ENCODE measurements around the gene MADD.

MADD gene

DNA sequence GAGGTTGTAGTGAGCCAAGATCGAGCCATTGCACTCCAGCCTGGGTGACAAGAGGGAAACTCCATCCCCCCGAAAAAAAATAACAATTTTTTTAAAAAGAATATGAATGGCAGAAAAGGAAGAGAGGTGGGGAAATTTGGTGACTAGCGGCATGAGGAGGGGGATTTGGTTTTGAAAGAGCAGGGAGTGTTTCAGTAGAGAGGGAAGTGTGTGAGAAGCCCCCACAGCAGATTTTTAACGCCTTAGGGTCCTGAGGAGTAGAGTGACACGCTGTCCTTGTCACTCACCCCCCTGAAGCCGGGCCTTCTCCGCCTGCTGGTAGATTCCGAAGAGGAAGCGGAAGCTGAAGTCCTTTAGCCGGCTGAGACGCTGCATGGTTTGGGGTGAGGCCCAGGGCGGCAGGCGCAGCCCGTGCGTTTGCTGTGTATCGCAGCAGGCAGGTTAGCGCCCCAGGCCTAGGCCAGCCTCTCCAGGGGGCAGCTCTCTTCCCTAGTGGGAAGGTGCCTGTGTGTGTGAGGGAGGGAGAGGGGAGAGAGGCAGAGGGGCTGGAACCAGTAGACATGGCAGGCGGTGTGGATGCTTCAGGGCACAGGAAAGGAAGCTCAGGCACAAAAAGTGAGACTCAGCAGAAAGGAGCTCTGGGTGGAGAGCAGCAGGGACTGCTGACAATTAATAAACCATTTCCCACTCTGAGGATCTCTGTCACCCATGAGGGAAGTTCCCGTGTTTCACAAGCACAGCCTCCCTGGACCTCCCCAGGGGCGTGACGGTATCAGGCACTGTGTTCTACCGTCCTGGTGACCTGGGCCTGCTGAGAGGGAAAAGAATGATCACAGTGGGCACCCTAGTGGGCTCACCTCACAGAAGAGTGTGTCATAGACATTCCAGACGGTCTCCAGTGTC lies 25.2 kb upstream of the MADD start:
- Mint-ChIP-seq H3K4me3 (no peak overlapping the region), H3K27ac (no peak overlapping the region), H3K36me3 (ENCODE audit: low read depth) (peaks cover 35% of the 10 kb centered on the region), H3K27me3 (no peaks in the 10 kb centered on the region), H3K9me3 (no peaks in the 10 kb centered on the region), H3K4me1 (ENCODE audit: low read depth) (peaks cover 37% of the 10 kb centered on the region)

DNA sequence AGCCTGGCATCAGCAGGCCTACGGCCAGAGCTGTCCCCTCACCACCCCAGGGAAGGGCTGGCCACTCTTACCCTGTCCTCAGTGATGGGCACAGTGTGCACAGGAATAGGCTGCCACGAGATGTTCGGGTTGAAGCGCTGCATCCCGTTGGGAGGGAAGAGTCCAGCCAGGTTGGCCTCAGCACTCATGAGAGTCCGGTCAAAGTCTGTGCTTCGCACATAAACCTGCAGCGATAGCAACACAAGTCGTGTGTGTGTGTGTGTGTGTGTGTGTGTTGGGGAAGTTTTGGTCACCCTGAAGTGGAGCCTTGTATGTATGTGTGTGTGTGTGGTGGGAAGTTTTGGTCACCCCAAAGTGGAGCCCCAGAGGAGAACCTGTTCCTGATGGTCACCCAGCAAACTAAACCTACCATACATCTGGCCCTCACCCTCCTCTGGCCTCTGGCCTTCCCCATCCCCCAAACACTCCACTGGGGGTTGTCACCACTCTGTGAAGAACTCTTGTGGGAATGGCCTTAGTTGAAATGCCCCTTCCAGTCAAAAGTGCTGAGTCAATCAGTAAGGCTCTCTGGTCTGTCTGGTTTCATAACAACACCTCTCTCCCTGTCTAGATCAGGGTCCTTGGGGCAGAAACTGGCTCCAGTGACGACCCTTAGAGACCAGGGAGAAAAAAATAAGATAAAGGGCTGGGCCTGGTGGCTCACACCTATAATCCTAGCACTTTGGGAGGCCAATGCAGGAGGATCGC lies 24.1 kb upstream of the MADD start:
- Mint-ChIP-seq H3K9me3 (no peaks in the 10 kb centered on the region), H3K27ac (peak overlapping the region; percentile 23), H3K36me3 (ENCODE audit: low read depth) (peaks cover 27% of the 10 kb centered on the region), H3K4me3 (no peak overlapping the region), H3K4me1 (ENCODE audit: low read depth) (peaks cover 37% of the 10 kb centered on the region), H3K27me3 (no peaks in the 10 kb centered on the region)

DNA sequence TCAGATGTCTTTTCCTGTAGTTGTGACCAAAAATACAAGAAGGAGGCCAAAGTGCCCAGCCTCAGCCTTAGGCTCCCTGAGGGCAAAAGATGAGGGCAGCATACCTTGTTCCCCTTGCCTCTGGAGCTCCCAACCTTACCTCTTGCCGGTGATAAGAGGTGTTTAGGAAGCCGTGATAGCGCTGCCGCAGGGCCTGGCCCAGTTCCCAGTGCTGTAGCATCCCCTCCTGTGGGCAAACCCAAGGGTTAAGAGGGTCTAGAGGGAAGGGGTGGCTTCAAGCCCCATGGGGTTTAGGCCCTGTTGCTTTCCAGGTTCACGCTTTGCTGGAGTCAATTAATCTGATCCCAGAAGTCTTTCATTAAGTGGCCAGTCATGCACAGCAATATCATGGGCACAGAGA lies 22.4 kb upstream of the MADD start:
- Mint-ChIP-seq H3K36me3 (ENCODE audit: low read depth) (peaks cover 12% of the 10 kb centered on the region), H3K4me3 (peak overlapping the region; percentile 96), H3K27me3 (no peaks in the 10 kb centered on the region), H3K27ac (no peak overlapping the region), H3K4me1 (ENCODE audit: low read depth) (peaks cover 28% of the 10 kb centered on the region), H3K9me3 (no peaks in the 10 kb centered on the region)

- peaks cover 5% of the 10 kb centered on the region for H3K36me3 Mint-ChIP-seq (ENCODE audit: low read depth)
- no peaks in the 10 kb centered on the region for H3K27me3 Mint-ChIP-seq
- peaks cover 28% of the 10 kb centered on the region for H3K4me1 Mint-ChIP-seq (ENCODE audit: low read depth)
- no peaks in the 10 kb centered on the region for H3K9me3 Mint-ChIP-seq
- peak overlapping the region; percentile 97 for H3K27ac Mint-ChIP-seq
- peak overlapping the region; percentile 96 for H3K4me3 Mint-ChIP-seq
These were observed 21.6 kb upstream of the MADD start for GRCh38 chr11:47248304-47248663.

DNA sequence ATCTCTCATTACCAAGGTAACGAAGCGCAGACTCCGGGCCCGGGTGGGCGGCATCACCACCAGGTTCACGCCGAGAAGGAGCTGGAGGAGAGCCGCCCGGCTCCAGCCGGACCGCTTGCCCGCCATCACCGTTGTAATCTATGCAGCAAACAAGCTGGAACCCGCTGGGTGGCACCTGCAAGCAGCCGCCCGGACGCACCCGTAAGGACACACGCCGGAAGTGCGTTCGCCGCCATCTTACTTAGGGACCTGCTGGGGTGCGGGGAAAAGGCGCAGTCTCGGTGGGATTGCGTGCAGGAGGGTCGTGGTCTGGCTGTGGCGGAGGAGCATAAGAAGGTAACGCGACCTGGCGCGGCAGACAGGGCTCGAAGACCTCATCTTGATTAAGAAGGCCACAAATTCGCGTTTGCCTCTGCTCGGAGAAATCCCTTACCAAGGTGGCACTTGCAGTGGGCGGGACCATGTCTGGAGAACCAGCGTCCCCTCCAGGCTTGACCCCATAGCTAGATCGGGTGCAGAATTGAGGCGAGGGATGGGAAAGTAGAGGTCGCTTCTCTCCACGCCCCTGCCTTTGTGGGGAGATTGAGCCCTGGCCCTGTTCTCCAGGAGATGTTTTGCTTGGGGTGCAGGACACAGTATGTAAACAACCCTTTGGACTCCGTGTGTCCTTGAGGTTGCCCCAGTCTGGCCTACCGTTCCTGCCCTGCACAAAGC lies 21.1 kb upstream of the MADD start, which contains the start of gene ACP2:
Gene ACP2 (minus strand): TSS at position 151 of the 714 bp plus-strand sequence. CDS start 25 bp downstream, at position 126.
- no peaks in the 10 kb centered on the region for H3K9me3 Mint-ChIP-seq
- no peaks in the 10 kb centered on the region for H3K36me3 Mint-ChIP-seq (ENCODE audit: low read depth)
- peak within 1 kb of the TSS; percentile 96 for H3K4me3 Mint-ChIP-seq
- H3K27me3 Mint-ChIP-seq: no peaks in the 10 kb centered on the region
- peaks cover 28% of the 10 kb centered on the region for H3K4me1 Mint-ChIP-seq (ENCODE audit: low read depth)
- peak within 1 kb of the TSS; percentile 97 for H3K27ac Mint-ChIP-seq

- H3K27me3 Mint-ChIP-seq: no peaks in the 10 kb centered on the region
- H3K9me3 Mint-ChIP-seq: no peaks in the 10 kb centered on the region
- H3K4me3 Mint-ChIP-seq: peak overlapping the region; percentile 96
- H3K36me3 Mint-ChIP-seq (ENCODE audit: low read depth): no peaks in the 10 kb centered on the region
- H3K4me1 Mint-ChIP-seq (ENCODE audit: low read depth): peaks cover 28% of the 10 kb centered on the region
- peak overlapping the region; percentile 97 for H3K27ac Mint-ChIP-seq
These were observed 20.6 kb upstream of the MADD start for GRCh38 chr11:47249378-47249715.

DNA sequence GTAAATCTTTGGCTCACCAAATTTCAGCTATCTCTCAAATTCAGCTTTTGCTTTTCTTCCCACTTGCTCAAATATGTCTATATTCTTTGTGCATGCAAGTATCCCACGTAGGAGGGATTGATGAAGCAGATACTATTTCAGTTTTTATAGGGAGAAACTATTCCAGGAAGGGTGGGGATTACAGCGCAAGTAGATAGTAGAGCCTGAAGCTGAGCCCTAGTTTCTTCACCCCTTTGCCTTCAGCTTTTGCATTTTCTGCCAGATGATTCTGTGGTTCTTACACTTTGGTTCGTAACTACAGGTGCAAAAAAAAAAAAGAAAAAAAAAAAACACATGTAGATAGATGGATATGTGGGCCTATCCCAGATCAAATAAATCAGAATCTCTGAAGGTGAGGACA lies 18.2 kb upstream of the MADD start:
- peaks cover 28% of the 10 kb centered on the region for H3K4me1 Mint-ChIP-seq (ENCODE audit: low read depth)

GRCh38 chr11:47253660-47254059 lies 16.3 kb upstream of the MADD start:
- H3K27me3 Mint-ChIP-seq: no peaks in the 10 kb centered on the region
- H3K27ac Mint-ChIP-seq: no peak overlapping the region
- H3K36me3 Mint-ChIP-seq (ENCODE audit: low read depth): no peaks in the 10 kb centered on the region
- H3K9me3 Mint-ChIP-seq: no peaks in the 10 kb centered on the region
- H3K4me3 Mint-ChIP-seq: no peak overlapping the region
- peaks cover 16% of the 10 kb centered on the region for H3K4me1 Mint-ChIP-seq (ENCODE audit: low read depth)

More for the DNA sequence above, 18.2 kb upstream of the MADD start:
- Mint-ChIP-seq H3K9me3 (no peaks in the 10 kb centered on the region), H3K36me3 (ENCODE audit: low read depth) (no peaks in the 10 kb centered on the region), H3K4me3 (no peak overlapping the region), H3K27me3 (no peaks in the 10 kb centered on the region), H3K27ac (no peak overlapping the region)

DNA sequence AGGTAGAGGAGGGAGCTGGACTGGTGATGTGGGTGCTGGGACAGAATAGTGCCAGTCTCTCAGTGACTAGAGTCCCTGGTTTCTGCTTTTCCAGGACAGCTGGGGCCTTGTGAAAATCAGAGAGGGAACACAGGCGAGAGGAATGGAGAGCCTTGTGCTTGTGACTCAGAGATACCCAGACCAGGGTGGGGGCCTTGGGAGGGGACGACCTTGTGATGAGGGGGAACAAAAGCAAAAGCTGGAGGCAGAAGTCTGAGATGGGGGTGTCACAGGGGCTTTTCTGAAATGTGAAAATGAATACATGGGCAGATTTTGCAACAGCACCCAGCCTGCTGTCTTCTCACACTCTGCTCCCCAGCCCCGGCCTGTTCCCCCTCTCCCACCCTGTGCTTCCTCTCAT lies 15.5 kb upstream of the MADD start:
- no peaks in the 10 kb centered on the region for H3K9me3 Mint-ChIP-seq
- no peaks in the 10 kb centered on the region for H3K36me3 Mint-ChIP-seq (ENCODE audit: low read depth)
- H3K27me3 Mint-ChIP-seq: no peaks in the 10 kb centered on the region
- no peak overlapping the region for H3K4me3 Mint-ChIP-seq
- no peak overlapping the region for H3K27ac Mint-ChIP-seq
- peaks cover 14% of the 10 kb centered on the region for H3K4me1 Mint-ChIP-seq (ENCODE audit: low read depth)

- no peak overlapping the region for H3K4me3 Mint-ChIP-seq
- no peaks in the 10 kb centered on the region for H3K27me3 Mint-ChIP-seq
- H3K9me3 Mint-ChIP-seq: no peaks in the 10 kb centered on the region
- H3K4me1 Mint-ChIP-seq (ENCODE audit: low read depth): peaks cover 14% of the 10 kb centered on the region
- H3K36me3 Mint-ChIP-seq (ENCODE audit: low read depth): no peaks in the 10 kb centered on the region
- no peak overlapping the region for H3K27ac Mint-ChIP-seq
These were observed 13.6 kb upstream of the MADD start for GRCh38 chr11:47256374-47256773.

DNA sequence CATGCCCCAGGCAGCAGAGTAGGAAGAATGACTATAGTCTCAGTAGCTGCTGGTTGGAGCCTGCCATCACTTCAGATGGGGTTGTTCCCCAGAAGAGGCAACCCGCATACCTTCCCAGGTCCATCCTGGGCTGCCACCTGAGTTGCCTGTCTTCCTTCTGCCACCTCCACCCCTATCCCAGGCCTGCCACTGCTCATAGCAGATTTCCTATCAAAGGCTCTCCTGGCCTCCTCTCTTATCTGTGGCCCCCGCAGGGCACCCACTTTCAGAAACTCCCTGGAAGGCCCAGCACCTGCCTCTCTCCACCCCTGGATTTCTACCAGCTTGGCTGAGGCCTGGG lies 12.8 kb upstream of the MADD start:
- H3K27ac Mint-ChIP-seq: no peak overlapping the region
- H3K36me3 Mint-ChIP-seq (ENCODE audit: low read depth): no peaks in the 10 kb centered on the region
- H3K4me1 Mint-ChIP-seq (ENCODE audit: low read depth): peaks cover 14% of the 10 kb centered on the region
- no peak overlapping the region for H3K4me3 Mint-ChIP-seq
- H3K9me3 Mint-ChIP-seq: no peaks in the 10 kb centered on the region
- no peaks in the 10 kb centered on the region for H3K27me3 Mint-ChIP-seq

DNA sequence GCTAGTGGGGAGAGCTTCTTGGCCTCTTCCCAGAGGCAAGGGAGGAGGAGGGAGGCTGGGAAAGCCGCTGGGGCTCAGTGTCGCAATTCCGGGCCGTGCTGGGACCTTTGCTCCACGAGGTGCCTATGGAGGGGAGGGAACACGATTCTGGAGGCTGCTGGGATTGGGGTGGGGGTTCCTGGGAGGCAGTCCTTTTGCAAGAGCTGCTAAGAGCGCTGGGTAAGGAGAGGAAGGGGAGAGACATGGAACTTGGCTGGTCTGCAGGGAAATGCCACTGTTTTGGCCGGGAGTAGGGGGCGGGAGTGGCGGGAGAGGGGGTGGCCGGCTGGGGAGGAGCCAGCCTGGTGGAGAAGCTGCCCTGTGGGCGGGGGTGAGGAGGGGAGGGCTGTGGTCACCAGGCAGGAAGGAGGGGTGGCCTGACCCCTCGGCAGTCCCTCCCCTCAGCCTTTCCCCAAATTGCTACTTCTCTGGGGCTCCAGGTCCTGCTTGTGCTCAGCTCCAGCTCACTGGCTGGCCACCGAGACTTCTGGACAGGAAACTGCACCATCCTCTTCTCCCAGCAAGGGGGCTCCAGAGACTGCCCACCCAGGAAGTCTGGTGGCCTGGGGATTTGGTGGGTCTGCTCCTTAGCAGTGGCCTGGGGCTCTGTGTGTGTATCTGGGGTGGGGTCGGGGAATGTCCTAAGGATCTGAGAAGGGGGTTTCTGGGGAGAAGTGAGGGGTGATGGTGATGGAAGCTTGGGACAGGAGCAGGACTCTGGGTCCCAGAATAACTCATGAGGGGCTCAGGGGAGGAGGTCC lies 12.2 kb upstream of the MADD start, which contains the start of gene NR1H3:
Gene NR1H3 (plus strand): TSS at position 480 of the 800 bp plus-strand sequence. CDS start 1,221 bp downstream, outside the sequence.
- H3K27ac Mint-ChIP-seq: peak within 1 kb of the TSS; percentile 28
- no peaks in the 10 kb centered on the region for H3K36me3 Mint-ChIP-seq (ENCODE audit: low read depth)
- H3K27me3 Mint-ChIP-seq: no peaks in the 10 kb centered on the region
- H3K4me3 Mint-ChIP-seq: no peak within 1 kb of the TSS
- no peaks in the 10 kb centered on the region for H3K9me3 Mint-ChIP-seq
- H3K4me1 Mint-ChIP-seq (ENCODE audit: low read depth): peaks cover 14% of the 10 kb centered on the region

- H3K36me3 Mint-ChIP-seq (ENCODE audit: low read depth): no peaks in the 10 kb centered on the region
- H3K4me3 Mint-ChIP-seq: no peak overlapping the region
- no peaks in the 10 kb centered on the region for H3K27me3 Mint-ChIP-seq
- peak overlapping the region; percentile 28 for H3K27ac Mint-ChIP-seq
- peaks cover 14% of the 10 kb centered on the region for H3K4me1 Mint-ChIP-seq (ENCODE audit: low read depth)
- no peaks in the 10 kb centered on the region for H3K9me3 Mint-ChIP-seq
These were observed 11.5 kb upstream of the MADD start for GRCh38 chr11:47258317-47258902.

Measured in stimulated activated naive CD8-positive, alpha-beta T cell treated with anti-CD3 and anti-CD28 coated beads, Interleukin-15, Interleukin-2, amounts not matched to agents 100 ng/mL and 50 ng/mL, for 24 hours (primary cell).